HG02610 (cell line): ENCODE measurements around the gene DKK3.

Experiments
- ATAC-seq: cut with Tn5 transposase; IDR thresholded peaks from one replicate; pipeline ENCODE4 v1.9.1; 2021; ENCODE audit warnings: mild to moderate bottlenecking, moderate library complexity; ENCODE audit not compliant: unreplicated experiment

DKK3 gene

GRCh38 chr11:11983427-11983826 lies 25.0 kb downstream of the DKK3 start:
- no peak for ATAC-seq

DNA sequence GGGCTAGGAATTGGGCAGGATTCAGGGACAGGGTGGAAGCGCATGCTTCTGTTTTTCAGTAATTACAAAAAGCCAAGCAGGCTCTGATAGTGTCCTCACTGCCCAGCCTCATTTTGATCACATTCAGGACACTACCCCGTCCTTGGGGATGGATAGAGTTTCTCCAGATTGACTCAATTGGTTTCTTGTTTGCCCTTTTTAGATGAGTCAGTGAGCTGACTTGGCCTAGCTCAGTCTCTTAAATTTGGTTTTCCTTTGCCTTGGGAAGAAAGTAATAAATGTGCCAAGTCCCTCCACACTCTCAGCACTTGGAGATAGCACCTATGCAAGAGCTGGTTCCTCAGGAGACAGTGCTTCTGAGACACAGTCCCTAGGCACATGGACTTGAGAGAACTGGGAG lies 25.5 kb downstream of the DKK3 start:
- ATAC-seq: no peak

DNA sequence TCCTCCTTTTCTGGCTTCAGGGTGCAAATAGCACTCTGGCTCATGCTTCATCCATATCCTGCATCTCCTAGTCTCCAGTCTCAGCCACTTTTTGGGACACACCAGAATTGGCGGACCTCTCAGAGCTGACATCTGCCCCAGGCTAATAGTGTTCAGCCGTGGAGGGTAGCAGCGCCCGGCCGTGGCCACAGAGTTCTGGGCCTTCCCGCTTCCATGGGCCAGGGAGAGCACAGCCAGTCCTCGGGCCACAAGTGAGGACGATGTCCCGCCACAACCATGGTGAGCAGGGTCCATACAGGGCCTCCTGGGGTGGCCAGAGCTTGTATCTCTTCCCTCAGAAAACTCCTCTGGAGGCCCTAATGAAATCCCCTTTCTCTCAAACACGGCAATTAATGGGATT lies 26.0 kb downstream of the DKK3 start:
- ATAC-seq: no peak

DNA sequence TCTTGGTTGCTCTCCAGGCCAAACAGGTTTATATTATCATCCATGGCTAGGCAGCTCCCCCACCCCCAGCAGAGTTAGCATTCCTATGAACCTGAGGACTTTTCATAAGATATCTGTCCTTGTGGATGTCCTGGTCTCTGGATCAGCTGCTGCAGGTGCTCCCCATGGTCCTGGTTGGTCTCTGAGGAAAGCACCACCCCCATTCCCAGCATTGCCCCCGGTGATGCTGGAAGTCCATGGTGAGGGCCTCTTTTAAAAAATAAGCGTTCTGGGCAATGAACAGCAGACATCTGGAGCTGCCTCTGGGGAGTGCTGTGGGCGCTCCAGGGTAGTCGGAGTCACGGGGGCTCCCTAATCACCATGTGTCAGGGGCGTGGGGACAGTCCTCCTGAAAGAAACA lies 26.6 kb downstream of the DKK3 start:
- ATAC-seq: no peak

DNA sequence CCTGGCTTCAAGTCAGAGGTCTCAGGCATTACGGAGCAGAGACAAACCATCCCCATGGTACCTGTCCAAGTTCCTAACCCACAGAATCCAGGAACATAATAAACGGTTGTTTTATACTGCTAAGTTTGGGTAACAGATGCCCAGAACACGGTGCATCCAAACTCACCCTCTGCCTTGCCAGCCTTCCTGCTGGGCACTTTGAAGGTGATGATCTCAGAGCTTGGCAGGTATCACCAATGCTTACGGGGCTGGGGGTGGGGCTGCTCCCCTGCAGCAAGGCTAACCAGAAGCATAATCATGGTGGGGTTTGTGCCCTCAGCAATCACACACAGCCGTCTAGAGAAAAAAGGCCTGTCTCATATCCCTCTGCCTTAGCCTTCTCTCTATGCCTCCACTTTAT lies 27.1 kb downstream of the DKK3 start:
- no peak for ATAC-seq

DNA sequence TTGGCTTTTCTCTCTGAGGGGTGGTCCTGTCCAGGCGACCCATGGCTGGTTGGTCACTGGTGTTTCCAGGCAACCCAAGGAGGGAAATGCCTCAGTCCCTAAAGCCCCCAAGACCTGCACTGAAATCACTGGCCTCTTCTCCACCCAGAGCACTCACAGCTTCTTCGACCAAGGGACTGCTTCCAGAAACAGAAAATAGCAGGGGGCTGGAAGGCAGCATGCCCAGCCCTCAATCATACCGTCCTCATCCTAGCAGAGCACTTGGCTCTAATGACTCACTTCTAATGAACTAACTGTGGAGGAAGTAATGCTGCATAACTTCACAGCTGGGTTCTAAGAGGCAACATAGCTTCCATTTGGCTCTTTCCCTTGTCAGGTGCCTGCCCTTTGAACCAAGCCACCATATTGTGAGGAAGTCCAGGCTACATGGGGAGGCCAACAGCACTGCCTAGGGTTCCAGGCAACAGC lies 27.6 kb downstream of the DKK3 start:
- ATAC-seq: no peak

- ATAC-seq: no peak
Measured at GRCh38 chr11:11980200-11980599, 28.2 kb downstream of the DKK3 start.

DNA sequence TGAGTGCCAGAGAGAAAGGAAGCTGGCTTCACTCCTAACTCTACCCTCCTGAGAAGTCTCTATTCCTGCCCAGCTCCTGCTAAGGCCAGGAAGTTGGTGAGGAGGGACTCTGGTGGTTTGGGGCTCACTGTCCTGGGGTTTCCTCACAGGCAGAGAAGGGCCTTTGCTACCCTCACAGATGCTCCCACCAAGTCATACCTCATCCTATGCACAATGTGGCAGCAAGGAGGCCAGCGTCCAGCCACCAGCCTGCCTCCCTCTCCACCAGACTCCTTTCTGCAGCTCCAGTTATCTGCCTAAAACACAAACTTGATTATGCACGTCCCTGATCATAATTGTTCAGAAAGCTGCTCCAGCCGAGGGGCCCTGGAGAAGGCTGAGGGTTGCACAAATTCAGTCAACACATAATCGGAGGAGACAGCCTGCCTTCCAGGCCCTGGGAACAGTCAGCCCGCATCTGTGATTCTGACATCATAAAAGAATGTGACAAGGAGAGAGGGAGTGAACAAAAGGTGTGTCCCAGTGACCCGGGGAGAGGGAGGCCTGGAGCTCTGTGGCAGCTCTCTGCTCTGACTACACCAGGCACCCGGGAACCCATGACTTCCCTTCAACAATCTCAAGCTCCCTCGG lies 28.8 kb downstream of the DKK3 start:
- ATAC-seq: no peak

DNA sequence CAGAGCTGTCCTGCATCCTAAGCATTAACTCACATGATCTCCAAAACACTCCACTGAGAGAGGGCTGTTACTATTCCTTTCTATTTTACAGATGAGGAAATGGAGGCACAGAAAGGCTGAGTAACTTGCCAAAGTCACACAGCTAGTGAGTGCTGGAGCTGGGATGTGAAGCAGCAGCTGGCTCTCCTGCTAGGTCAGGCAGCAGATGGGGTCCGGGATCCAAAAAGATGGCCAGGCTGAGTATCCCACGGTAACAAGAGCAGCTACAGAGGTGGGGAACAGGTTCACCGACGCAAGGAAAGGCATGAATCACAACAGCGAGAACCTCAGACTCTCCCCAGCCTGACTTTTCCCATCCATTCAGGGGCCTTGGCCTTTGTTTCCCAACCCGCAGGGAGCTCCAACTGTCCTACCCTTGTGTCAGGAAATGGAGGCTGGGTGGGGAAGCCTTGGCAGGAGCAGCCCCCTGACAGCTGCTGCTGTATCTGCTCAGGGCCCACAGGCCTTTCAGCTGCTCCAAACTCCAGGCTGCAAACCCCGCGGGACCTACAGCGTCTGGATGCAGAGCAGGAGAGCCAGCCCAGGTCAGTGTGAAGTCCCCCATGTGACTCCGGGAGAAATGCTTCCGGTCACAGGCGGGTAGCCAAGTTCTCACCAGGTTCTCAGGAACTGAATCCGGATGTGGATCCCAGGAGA lies 29.5 kb downstream of the DKK3 start:
- no peak for ATAC-seq

DNA sequence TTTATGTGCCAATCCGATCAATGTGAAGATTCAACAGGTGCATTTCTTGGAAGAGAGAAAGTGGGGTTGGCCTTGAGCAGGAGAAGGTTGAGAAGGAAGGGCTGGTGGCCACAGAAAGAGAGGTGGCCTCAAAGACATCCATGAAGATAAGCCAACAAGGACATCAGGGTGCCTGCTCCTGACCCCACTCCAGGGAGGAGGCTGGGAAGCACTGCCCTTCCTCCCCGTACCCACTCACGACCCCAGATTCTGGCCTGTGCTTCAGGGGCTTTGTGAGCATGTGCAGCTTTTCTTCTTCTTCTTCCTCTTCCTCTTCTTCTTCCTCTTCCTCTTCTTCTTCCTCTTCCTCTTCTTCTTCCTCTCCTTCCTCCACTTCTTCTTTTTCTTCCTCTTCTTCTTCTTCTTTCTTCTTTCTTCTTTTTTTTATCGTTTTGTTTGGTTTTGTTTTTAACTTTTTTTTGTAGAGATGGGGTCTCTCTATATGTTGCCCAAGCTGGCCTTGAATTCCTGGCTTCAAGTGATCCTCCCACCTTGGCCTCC lies 30.3 kb downstream of the DKK3 start:
- ATAC-seq: no peak

DNA sequence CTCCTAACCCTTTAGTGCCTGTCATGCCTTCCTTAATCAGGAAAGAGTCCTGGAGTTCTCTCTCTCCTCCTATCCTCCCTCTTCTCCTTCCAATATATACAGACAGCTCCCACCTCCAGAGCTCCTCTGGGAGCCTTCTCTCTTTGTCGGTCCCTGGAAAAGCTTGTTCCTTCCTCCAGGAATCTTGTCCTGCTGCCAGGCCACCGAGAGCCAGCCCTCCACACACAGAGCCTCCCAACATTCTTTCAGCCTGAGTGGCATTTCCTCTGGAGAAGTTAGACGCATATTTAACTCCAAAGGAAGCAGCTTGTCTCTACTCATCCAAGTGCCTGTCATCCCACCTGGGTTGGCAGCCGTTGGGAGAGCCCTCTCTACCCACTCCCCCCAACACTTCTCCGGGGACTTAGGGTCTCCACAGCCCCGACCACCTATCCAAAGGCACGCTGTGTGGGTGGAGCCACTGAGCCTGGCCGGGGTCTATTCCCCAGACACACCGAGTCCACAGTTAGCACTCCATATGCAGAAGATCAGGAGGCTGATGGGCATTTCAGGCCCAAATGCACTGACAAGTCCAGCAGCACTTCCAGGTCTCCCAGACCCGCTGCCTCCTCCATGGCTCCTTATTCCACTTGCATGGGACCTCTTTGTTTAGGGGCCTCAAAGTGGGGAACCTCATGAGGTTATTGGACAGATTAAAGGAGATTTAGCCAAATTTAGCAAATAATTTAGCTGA lies 31.1 kb downstream of the DKK3 start:
- no peak for ATAC-seq

DNA sequence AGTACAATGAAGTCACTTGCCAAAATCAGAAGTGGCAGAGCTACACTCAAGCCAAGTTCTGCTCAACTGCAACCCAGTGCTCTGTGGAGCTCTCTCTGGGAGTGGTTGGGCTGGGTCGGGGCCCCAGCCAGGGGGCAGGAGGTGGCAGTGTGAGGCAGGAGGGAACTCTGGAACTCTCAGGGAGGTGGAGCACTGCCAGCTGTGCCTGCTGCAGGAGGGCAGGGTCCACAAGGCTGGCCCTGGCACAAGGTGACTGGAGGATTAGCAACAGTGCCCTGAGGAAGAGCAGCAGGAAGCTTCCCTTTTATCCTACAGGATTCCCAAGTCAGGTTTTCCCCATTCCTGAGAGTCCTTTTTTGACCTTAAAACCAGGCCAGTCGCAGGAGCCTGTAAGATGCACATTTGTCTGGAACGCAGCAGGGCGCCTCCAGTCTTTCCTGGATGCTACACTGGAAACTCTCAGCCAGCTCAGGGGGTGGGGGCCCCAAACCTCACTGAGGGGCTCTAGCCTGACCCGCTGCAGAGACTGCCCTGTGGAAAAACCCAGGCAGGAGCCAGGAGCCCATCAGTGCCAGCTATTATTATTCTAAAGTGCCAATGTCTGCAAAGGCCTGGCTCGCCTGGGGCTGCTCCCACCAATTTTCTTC lies 31.8 kb downstream of the DKK3 start:
- ATAC-seq: no peak

DNA sequence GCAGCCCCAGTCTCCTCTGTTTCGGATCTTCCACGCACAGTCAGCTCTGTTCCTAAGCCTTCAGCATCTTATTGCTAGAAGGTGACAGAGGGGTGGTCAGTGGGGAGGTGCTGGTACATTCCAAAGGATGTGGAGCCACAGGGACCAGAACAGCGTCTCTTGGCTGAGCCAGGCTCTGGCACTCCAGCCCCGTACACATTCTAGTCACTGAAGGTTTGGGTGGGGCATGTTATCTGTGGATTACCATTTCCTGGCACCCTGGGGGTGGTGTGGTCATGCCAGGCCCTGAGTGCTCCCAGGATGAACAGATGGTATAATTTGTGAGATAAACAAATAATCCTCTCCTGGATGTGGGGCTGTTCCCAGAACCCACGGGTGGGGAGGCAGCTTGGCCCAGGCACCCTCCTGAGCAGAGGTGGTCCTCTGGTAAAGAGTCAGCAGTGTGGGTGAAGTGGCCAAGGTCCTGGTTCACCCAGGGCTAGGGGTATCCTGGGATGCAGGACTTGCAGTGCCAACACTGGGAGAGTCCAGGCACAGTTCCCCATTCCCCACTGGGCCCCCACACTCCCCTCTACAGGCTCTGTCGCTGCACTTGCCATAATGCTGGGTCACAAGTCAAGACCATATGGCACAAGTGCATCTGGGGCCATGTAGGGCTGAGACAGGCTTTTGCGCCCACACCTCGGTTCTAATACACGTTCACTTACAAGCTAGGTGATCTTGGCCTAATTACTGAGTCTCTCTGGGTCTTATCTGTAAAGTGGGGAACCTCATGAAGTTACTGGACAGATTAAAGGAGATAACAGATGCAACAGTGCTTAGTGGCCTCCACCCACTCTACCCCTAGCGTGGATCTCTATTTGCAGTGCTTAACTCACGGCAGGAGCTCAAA lies 33.0 kb downstream of the DKK3 start:
- no peak for ATAC-seq

- ATAC-seq: no peak
Measured at GRCh38 chr11:11973866-11974265, 34.6 kb downstream of the DKK3 start.

DNA sequence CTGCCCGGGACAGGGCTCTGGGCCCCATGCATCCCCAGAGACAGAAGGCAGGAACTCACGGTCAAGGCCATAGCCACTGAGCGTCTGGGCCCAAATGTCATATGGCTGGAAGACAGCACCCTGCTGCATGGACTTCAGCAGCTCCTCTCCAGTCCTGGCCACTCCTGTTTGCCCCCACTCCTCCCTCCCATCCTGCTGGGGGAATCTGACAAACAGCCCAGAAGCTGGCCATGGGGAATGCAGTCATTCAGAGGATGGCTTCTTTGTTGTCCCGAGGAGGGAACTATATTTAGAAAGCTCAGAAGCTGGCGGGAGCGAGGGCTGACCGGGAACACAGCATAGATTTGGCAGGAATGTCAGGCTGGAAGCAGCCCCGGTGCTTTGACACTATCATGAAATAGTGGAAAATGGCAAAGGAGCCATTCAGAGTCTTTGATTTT lies 35.0 kb downstream of the DKK3 start:
- no peak for ATAC-seq

DNA sequence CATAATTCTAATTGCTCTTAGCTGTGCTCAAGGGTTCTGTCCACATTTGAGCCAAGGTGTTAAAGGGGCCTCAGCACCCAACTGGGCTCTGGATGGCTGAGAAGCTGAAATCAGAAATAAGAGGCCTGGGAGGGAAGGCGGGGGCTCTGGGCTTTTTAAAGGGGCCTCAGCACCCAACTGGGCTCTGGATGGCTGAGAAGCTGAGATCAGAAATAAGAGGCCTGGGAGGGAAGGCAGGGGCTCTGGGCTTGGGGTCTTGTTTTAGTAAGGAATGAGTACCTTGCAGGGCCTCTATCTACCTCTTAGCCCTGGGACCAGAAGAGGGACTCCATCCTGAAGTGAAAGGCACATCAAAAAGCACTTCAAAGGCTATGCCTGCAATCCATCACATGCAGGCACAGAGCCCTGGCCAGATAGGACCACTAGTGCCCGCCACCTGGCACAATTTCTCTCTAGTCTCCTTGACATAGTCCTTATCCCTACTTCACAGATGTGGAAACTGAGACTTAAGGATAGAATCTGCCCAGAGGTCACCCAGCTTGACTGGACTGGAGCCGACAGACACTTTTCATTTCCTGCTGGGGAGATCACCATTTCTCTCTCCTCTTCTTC lies 35.6 kb downstream of the DKK3 start:
- ATAC-seq: no peak

- no peak for ATAC-seq
Measured at GRCh38 chr11:11971906-11972547, 36.4 kb downstream of the DKK3 start.

DNA sequence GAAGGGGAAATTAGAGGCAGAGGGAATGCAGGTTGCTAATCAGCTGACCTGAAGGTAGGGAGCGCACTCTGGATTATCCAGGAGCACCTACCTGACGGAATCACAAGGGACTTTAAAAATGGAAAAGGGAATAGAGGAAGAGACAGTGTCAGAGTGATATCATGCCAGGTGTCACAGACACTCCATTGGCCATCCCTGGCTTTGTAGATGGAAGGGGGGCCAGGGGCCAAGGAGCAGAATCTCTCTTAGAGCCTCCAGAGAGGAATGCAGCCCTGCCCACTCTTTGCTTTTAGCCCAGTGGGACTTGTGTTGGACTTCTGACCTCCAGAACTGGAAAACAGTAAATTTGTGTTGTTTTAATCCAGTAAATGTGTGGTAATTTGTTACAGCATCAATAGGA lies 37.9 kb downstream of the DKK3 start:
- ATAC-seq: no peak
